Activated CD8-positive, alpha-beta memory T cell treated with anti-CD3 and anti-CD28 coated beads, Interleukin-2, amount 50 U/mL, for 48 hours (primary cell): ENCODE data around the gene CUL2.
"Not testable (repeated sequence)": the region's sequence is repeated elsewhere in the genome, so short reads cannot be mapped to it uniquely, and the experiment has no call there.

Experiments used
- DNase-seq: peaks from one replicate; pipeline ENCODE4 v3.0.0-alpha.2; 2020

The CUL2 gene

DNA sequence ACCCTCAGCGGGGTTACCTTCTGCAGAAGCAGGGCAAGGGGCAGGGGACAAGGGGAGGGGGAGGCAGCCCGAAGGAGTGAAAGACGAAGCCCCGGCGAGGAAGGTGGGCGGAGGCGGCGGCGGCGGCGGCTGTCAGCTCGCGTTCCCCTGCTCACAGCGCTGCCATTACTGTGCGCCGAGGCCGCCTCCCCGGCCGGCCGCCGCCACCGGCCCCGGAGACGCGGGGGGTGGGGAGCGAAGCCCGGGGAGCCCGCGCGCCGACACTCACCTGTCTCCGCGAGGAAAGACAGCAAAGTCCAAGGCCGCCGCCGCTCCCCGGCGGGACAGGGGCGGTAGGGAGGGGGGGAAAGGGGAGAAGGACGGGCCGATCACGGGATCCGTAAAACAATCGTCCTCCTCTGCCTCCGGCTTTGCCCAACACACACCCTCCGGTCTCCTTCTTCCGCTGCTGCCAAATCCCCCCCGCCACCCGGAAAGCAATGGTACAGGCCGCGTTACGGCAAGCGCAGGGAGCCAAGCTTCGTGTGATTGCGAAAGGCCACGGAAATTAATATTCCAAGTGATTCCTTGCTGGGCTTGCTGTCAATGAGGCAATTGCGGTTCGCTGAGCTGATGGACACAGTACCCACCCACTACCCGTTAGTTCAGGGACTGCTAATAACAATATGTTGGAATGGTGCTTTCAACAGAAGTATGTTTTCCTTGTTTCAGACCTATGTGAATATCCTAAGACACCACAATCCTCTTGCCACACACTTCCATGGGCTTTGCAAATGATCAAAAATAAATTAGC lies at the start of gene CUL2:
Gene CUL2, minus strand, starts transcription at position 180 of the 793 bp plus-strand sequence. CDS start 19,024 bp downstream, outside the sequence.
- peak; percentile 94 for DNase-seq

GRCh38 chr10:35136263-35136815 lies 46.2 kb upstream of the CUL2 start:
- DNase-seq: no peak

DNA sequence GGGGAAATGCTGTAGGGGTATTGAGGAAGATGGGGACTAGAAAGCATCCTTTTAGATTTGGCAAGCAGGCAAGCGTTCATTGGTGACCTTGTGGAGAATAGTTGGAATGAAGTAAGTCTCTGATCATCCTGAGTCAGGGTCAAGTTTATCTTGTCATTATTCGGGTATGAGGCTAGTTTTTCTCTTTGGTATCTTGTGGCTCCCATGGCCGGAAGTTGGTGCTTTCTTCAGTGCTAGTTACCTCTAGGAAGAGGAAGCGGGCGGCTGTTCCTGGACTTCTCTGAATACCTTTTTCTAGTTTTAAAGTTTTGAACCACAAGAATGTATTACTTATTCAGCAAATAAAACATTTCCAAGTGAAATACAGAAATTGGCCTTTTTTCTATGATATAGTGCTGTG lies 45.7 kb upstream of the CUL2 start:
- no peak for DNase-seq

- no peak for DNase-seq
Measured at GRCh38 chr10:35133586-35133985, 43.4 kb upstream of the CUL2 start.

DNA sequence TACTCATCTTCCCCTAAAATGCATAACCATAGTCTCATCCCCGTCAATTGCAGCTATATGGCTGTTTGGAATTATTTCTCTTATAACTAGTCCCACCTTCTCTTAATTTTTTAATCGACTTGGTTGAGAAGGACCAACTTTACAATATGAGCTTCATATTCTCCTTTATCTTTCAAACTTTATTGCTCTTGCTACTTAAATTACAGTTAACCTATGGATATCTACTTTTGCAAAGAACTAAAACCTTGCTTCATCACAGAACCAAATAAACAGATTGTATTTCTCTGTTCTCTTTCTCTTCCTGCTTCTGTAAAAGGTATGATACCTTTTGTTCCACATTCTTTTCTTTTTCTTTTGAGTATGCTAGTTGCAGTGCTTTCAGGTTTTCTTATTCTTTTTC lies 42.6 kb upstream of the CUL2 start:
- DNase-seq: no peak

- DNase-seq: no peak
Measured at GRCh38 chr10:35130663-35131062, 40.5 kb upstream of the CUL2 start.

DNA sequence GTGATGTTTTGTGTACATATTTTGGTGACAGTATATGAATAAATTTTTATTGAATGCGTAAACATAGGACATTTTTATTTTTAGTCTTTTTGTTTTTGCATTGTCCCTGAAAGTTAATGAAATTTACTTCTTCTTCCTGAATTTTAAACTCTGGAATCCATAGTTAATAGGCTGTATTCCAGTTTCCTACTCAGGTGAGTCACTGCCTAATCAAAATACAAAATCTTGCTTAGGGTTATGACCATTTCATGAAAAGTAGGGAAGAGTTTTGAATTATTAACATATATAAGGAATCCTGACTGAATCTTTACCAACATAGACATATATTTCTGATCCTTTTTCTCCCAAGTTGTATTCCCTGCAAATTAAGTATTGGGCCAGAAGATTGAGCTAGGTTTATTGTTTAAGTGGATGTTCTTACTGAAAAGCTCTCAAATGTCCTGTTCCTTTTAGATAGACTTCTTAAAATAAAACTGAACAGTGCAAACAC lies 39.1 kb upstream of the CUL2 start:
- no peak for DNase-seq

DNA sequence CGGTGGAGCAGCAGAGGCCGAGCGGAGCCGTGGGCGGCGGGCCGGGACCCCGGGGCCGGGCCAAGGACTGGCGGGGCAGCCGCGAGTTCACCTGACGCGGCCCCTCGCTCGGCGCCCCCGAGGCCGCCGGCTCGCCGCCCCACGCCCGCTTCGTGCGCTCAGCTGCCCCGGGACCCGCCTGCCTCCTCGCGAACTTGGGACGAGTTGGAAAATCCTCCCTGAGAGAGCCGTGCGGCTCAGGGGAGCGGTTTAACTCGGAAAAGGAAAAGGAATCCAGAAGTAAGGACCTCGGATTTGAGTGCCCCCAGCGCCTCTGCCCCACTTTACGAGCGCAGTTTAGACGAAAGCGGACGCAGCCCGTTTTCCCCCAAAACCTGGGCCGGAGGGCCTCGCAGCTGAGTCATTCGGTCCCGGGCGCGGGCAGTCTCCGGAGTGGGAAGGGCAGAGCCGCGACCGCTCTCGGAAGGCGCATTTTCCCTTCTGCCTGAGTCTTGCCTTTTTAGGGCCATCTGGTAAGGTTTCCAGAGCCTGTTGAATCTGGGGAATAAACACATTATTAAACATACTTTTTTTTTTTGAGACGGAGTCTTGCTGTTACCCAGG lies 37.2 kb upstream of the CUL2 start:
- peak; percentile 86 for DNase-seq

DNA sequence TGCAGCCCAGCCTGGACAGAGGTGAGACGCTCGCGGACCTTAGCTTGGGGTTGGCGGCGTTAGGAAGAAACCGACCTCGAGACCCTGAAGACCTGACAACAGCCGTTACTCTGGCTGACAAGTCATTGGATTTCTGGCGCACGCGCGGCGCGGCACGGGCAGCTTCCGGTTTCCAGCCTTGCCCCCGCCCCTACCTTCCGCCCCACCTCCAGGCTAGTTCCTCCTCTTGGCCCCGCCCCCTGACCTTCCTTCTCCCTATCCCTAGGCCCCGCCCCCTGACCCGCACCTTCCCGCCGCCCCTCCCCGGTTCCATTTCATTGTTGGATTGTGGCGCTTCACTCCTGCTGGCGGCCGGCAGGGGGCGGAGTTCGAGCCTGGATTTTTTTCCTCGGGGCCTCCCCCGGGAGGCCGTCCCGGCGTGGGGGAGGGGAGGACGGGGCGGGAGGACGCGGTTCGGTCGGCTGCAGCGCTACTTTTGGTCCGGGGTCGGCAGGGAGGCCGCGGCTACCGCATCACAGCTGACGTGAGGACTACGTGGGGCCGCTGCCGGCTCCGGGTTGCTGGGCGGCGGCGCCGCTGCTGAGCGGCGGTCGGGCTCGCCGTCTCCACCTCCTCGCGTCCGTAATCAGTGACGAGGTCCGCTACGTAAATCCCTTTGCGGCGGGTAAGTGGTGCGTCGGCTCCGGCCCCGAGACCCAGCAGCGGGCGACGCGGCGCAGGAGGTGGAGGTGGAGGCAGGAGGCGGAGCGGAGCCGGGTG lies 36.6 kb upstream of the CUL2 start, which contains the start of gene CREM:
Gene CREM, plus strand, starts transcription at position 317 of the 759 bp plus-strand sequence. CDS start 10,990 bp downstream, outside the sequence.
- DNase-seq: peak; percentile 99

- DNase-seq: no peak
Measured at GRCh38 chr10:35126062-35126529, 36.0 kb upstream of the CUL2 start.

DNA sequence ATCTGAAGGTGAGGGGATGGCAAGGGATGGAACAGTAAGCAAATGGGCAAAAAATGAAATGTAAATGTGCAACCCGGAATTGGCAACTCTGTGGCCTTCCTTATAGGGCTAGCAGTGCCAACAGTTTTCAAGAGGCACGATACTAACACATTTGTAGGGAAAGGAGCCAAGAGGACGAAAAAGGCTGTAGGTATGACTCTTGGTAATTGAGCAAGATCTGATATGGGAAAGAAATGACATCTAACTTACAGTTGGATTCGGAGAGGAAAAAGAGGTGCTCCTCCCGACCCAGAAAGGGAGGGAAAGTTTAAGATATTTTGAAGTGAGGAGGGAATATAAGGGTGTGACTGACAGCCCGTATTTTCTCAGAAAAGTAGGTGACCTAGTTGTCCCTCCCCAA lies 34.4 kb upstream of the CUL2 start:
- no peak for DNase-seq

GRCh38 chr10:35119378-35119777 lies 29.2 kb upstream of the CUL2 start:
- DNase-seq: no peak

GRCh38 chr10:35112571-35112970 lies 22.4 kb upstream of the CUL2 start:
- no peak for DNase-seq

DNA sequence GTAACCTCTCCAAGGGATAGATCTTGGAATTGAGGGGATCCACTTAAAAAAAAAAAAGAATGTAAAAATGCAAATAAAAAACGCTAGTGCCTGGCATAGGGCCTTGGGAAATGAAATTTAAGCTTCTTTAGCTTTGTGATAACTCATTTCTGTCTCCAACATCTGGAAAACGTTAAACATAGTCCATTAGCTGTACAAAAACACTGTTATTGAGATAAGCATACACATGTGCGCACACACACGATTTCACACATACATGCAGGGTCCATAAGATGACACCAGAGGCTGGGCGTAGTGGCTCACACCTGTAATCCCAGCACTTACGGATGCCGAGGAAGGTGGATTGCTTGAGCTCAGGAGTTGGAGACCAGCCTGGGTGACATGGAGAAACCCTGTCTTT lies 13.7 kb upstream of the CUL2 start:
- DNase-seq: no peak

GRCh38 chr10:35097510-35097909 lies 7.4 kb upstream of the CUL2 start:
- DNase-seq: no peak

- no peak for DNase-seq
Measured at GRCh38 chr10:35096312-35096711, 6.2 kb upstream of the CUL2 start.

DNA sequence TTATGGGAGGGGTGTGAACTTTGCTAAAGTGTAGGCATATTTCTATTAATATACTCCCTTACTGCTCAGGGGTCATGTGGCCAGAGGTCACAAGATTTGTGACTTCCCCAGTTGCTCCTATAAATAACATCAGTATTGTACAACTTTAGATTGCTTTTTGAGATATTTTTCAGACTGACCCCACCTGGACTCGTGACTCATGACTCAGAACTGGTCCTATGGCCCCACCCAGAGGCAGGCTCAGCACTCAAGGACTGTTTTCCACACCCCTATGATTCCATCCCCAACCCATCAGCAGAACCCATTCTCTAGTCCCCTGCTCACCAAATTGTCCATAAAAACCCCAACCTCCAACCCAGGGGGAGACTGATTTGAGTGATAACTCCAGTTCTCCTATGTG lies 2.7 kb upstream of the CUL2 start:
- DNase-seq: no peak

GRCh38 chr10:35091994-35092790 lies 2.1 kb upstream of the CUL2 start:
- no peak for DNase-seq

GRCh38 chr10:35089611-35090161 lies 455 bp downstream of the CUL2 start:
- peak; percentile 53 for DNase-seq

- DNase-seq: no peak
Measured at GRCh38 chr10:35083242-35083641, 6.9 kb downstream of the CUL2 start.

GRCh38 chr10:35080261-35080660 lies 9.9 kb downstream of the CUL2 start:
- DNase-seq: not testable (repeated sequence)

- DNase-seq: no peak
Measured at GRCh38 chr10:35079763-35080162, 10.4 kb downstream of the CUL2 start.
